PC-9 (cell line): Measurements from ENCODE around the gene IRF2BPL. TPM values are rescaled to one million over a fixed set of nuclear protein-coding genes. Genes with fewer than 3 reads are reported as not detected.

Experiments
- BruUV-seq: library from RNA; stranded (reverse); fragments of 400-500 nt; replicated peaks from 2 replicates; lab custom pipeline; 2021; lab: Mats Ljungman, UMichigan
- CTCF ChIA-PET: fragments of 300-600 bp; sonication (Branson Sonifier 250); formaldehyde crosslinking; loops from one replicate; lab custom pipeline; 2022; ENCODE audit warnings: antibody characterized with exemption; lab: Charles Lee
- POLR2A ChIA-PET: fragments of 300-600 bp; sonication (Branson Sonifier 250); formaldehyde crosslinking; loops from one replicate; lab custom pipeline; 2022; ENCODE audit warnings: antibody characterized with exemption; ENCODE audit not compliant: unreplicated experiment; lab: Charles Lee
- DNase-seq, 2 experiments: peaks; one replicate each; pipeline versions ENCODE4 v3.0.0 to v3.0.0-alpha.2; 2015 to 2022; ENCODE audit warnings: mixed read lengths in 1 of 2
- H2AFZ ChIP-seq: fragments of 200-600 bp; sonication (generic); 2 replicates; pipeline ENCODE4 v1.8.1; 2017; ENCODE audit warnings: antibody characterized with exemption
- H3F3A ChIP-seq: fragments of 200-600 bp; sonication (generic); 2 replicates; pipeline ENCODE4 v1.8.1; 2017; ENCODE audit warnings: antibody characterized with exemption, mild to moderate bottlenecking, low read depth; ENCODE audit not compliant: insufficient read depth
- H3K27ac ChIP-seq: fragments of 200-600 bp; sonication (generic); 2 replicates; pipeline ENCODE4 v1.6.1; 2016; ENCODE audit warnings: mixed run types
- H3K27me3 ChIP-seq: fragments of 200-600 bp; sonication (generic); 2 replicates; pipeline ENCODE4 v1.6.1; 2016; ENCODE audit warnings: low read depth, mixed run types; ENCODE audit not compliant: insufficient read depth
- H3K36me3 ChIP-seq: fragments of 200-600 bp; sonication (generic); 2 replicates; pipeline ENCODE4 v1.6.1; 2016; ENCODE audit warnings: low read depth, mixed run types
- H3K4me1 ChIP-seq: fragments of 200-600 bp; sonication (generic); replicated peaks from 2 replicates; pipeline ENCODE4 v1.6.1; 2016; ENCODE audit warnings: mixed run types; ENCODE audit not compliant: insufficient read depth
- H3K4me2 ChIP-seq: fragments of 200-600 bp; sonication (generic); 2 replicates; pipeline ENCODE4 v1.6.1; 2017; ENCODE audit warnings: mixed run types
- H3K4me3 ChIP-seq: fragments of 200-600 bp; sonication (generic); 2 replicates; pipeline ENCODE4 v1.6.1; 2016; ENCODE audit warnings: mixed run types
- H3K79me2 ChIP-seq: fragments of 200-600 bp; sonication (generic); 2 replicates; pipeline ENCODE4 v1.6.1; 2017; ENCODE audit warnings: low read depth, mixed run types
- H3K9me2 ChIP-seq: fragments of 200-600 bp; sonication (generic); 2 replicates; pipeline ENCODE4 v1.8.1; 2017; ENCODE audit warnings: mild to moderate bottlenecking; ENCODE audit not compliant: insufficient read depth
- H3K9me3 ChIP-seq: fragments of 200-600 bp; sonication (generic); 2 replicates; pipeline ENCODE4 v1.8.1; 2016; ENCODE audit warnings: low read depth; ENCODE audit not compliant: insufficient read depth
- H4K20me1 ChIP-seq: fragments of 200-600 bp; sonication (generic); 2 replicates; pipeline ENCODE4 v1.8.1; 2017; ENCODE audit not compliant: insufficient read depth
- CTCF ChIP-seq: fragments of 200-600 bp; sonication (generic); conservative IDR thresholded peaks from 2 replicates; pipeline ENCODE4 v1.6.1; 2017; ENCODE audit warnings: mixed run types, antibody characterized with exemption, mild to moderate bottlenecking, moderate library complexity
- EZH2 ChIP-seq: fragments of 200-600 bp; sonication (generic); IDR thresholded peaks from 2 replicates; pipeline ENCODE4 v1.8.0; 2017; ENCODE audit warnings: antibody characterized with exemption, low read depth
- intact Hi-C: fragments of 100-400 bp; cut with micrococcal nuclease; formaldehyde crosslinking; loops from one replicate; pipeline ENCODE4 v1.10.0; 2022; ENCODE audit not compliant: unreplicated experiment
- total RNA-seq: library from RNA; stranded (reverse); gene quantifications from 2 replicates; pipeline ENCODE4 v1.2.3, GENCODE V29; 2021

Gene IRF2BPL
- total RNA-seq, 1 experiment from 2014 or later = 74.6 TPM

DNA sequence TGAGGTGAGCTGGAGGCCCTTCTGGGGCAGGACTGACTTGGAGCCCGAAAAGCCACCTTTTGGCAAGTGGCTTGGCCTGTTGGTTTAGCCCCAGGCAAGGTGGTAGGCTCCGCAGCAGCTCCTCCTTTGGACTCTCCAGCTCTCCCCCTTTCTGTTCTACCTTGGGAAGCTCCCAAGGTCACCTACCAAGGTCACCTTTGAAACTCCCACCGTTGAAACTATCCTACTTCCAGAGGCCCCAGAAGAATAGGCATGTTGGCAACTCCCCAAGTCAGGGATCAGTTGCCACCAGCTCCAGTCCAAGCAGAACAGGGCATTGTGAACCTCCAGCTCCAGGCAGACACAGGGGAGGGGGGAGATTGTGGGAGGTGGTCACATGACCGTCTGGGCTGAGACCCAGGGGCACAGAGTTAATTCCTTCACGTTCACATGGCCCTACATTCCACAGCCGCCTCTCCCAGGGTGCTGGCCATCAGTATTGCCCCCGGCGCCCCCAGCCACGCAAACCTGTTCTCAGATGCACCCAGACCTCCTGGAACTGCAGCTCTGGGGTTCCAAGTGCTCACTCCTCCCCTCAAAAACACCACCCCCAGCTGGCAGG, 14.4 kb downstream of the IRF2BPL start:
- BruUV-seq = no TSS peak
- no peak for TF ChIP-seq CTCF
- H3K4me1 ChIP-seq = peaks cover 40% of the 10 kb centered on the region
- no peaks in the 10 kb centered on the region for H3K79me2 ChIP-seq
- H3K9me3 ChIP-seq = no peaks in the 10 kb centered on the region
- DNase-seq = peak; percentile 42 to 85
- ChIA-PET POLR2A (interaction anchor here (0.5 to 0.6 kb wide), 7 partner anchors 10 to 120 kb away, joined by 3 to 18 read pairs (median 6); no protein-coding TSS in a partner anchor), CTCF (interaction anchor here (0.6 to 0.9 kb wide), 4 partner anchors 52 to 304 kb away, joined by 3 to 4 read pairs (median 3); no protein-coding TSS in a partner anchor)
- H3K27ac ChIP-seq = no peak overlapping the region
- H3K4me3 ChIP-seq = no peak overlapping the region
- intact Hi-C loops = no loop called here
- no peaks in the 10 kb centered on the region for H3K9me2 ChIP-seq
- no peak overlapping the region for H2AFZ ChIP-seq
- H4K20me1 ChIP-seq = no peaks in the 10 kb centered on the region
- 0 out of 2 replicates have a peak overlapping the region, but pooled peaks have one; percentile 5 for H3K4me2 ChIP-seq
- no peaks in the 10 kb centered on the region for H3K36me3 ChIP-seq
- no peaks in the 10 kb centered on the region for H3K27me3 ChIP-seq
- peaks cover 18% of the 10 kb centered on the region; the same call in 1 of the 2 replicates for H3F3A ChIP-seq

DNA sequence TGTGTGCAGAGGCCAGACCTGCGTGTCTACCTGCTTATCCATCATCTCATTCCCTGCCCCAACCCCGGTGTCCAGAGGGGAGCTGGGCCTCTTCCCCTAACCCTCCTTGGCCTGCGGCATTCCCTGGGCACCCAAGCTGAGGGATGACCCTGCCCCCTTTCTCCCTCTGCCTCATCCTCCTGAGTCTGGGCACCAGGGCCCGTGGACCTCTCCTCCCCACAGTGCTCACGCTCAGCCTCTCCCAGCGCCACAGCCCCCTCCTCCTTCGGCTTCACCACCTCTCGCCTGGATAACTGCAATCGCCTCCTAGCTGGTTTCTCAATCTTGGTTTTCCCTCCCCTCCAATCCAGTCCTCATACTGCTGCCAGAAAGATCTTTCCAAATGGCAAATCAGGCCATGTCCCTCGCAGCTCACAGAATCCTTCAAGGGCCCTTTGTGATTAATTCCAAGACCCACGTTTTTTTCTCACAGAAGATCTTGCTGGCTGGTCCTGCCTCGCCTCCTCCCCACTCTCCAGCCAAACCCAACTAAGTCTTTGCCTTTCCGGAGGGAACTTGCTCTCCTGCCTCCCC, 16.2 kb downstream of the IRF2BPL start:
- no peaks in the 10 kb centered on the region for H3K36me3 ChIP-seq
- H2AFZ ChIP-seq = no peak overlapping the region
- CTCF ChIA-PET = interaction anchor here (0.7 kb wide), 1 partner anchor 132 kb away, joined by 3 read pairs; no protein-coding TSS in a partner anchor
- H3K4me3 ChIP-seq = no peak overlapping the region
- DNase-seq = no peak
- H3K79me2 ChIP-seq = no peaks in the 10 kb centered on the region
- intact Hi-C loops = no loop called here
- H4K20me1 ChIP-seq = no peaks in the 10 kb centered on the region
- H3F3A ChIP-seq = peaks cover 35% of the 10 kb centered on the region
- peaks cover 55% of the 10 kb centered on the region for H3K4me1 ChIP-seq
- no peaks in the 10 kb centered on the region for H3K9me3 ChIP-seq
- no peak overlapping the region for H3K27ac ChIP-seq
- no peak overlapping the region for H3K4me2 ChIP-seq
- H3K9me2 ChIP-seq = no peaks in the 10 kb centered on the region
- no peaks in the 10 kb centered on the region for H3K27me3 ChIP-seq
- POLR2A ChIA-PET = no interaction called here
- TF ChIP-seq CTCF (no peak), EZH2 (no peak)
- BruUV-seq = no TSS peak

DNA sequence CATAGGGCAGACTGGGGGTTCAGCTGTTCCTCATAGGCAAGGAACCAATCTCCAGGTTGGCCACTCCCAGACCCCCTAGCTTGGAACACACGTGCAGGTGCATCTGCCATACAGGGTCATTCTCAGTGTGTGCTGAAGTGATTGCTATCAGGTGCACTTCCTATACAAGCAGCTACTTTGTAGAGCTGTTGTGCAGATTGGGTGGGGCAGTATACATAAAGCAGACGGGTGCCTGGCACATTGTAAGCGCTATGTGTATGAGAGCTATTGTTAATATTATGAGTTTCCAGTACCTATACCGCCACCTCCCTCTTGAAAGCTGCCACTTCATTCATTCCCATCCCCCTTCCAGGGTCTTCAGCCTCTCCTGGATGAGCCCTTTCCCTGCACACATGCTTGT, 17.3 kb downstream of the IRF2BPL start:
- Histone ChIP-seq H3K27me3 (no peaks in the 10 kb centered on the region), H3K79me2 (no peaks in the 10 kb centered on the region), H3K27ac (no peak overlapping the region), H3K4me3 (no peak overlapping the region), H3F3A (peaks cover 45% of the 10 kb centered on the region), H2AFZ (no peak overlapping the region), H4K20me1 (no peaks in the 10 kb centered on the region), H3K4me1 (peaks cover 65% of the 10 kb centered on the region), H3K4me2 (no peak overlapping the region), H3K9me2 (no peaks in the 10 kb centered on the region), H3K9me3 (no peaks in the 10 kb centered on the region), H3K36me3 (no peaks in the 10 kb centered on the region)
- BruUV-seq = no TSS peak
- DNase-seq = no peak
- TF ChIP-seq CTCF (no peak), EZH2 (no peak)
- intact Hi-C loops = no loop called here
- POLR2A ChIA-PET = interaction anchor here (0.6 kb wide), 2 partner anchors 52 to 199 kb away, joined by 7 to 14 read pairs; partner anchors contain the start of gene ANGEL1
- CTCF ChIA-PET = interaction anchor here (0.5 to 1.0 kb wide), 4 partner anchors 64 to 1489 kb away, joined by 3 to 13 read pairs (median 6); no protein-coding TSS in a partner anchor
